Pancreas (tissue), 10 donors: ENCODE measurements around the gene PACSIN1. TPM values are rescaled to one million over a fixed set of nuclear protein-coding genes. Genes with fewer than 3 reads are reported as not detected.
A peak's percentile ranks its signal among the peaks of the same experiment; 100 is the strongest.

ENCODE experiments used
- ATAC-seq, 4 donors: fragments of 200-7000 bp; cut with Tn5 transposase; one replicate each; pipeline versions ENCODE4 v1.8.0 to v1.9.1; 2020; ENCODE audit warnings: mild to moderate bottlenecking in 4 of 4, moderate library complexity in 4 of 4
- DNase-seq, 6 donors: peaks; one replicate each; pipeline ENCODE4 v3.0.0-alpha.2; 2020
- FAIRE-seq: peaks from 2 replicates; lab custom pipeline; 2012; peaks lifted over from hg19 to GRCh38; lab: Jason Lieb, UNC
- H3K27ac ChIP-seq, 4 donors: fragments of 200-600 bp; sonication (generic); 1 replicate in 3 of 4; 2 replicates in 1 of 4; pipeline versions ENCODE4 v1.5.0 to v1.8.0; 2020
- H3K27me3 ChIP-seq, 4 donors: fragments of 200-600 bp; one replicate each; pipeline ENCODE4 v1.8.0; 2021
- H3K36me3 ChIP-seq, 3 donors: fragments of 200-600 bp; sonication (generic) in 1 of 3; one replicate each; pipeline versions ENCODE4 v1.5.0 to v1.8.0; 2020 to 2021
- H3K4me1 ChIP-seq, 3 donors: fragments of 200-600 bp; one replicate each; pipeline ENCODE4 v1.8.0; 2021
- H3K4me3 ChIP-seq, 4 donors: fragments of 200-600 bp; sonication (generic) in 2 of 4; one replicate each; pipeline versions ENCODE4 v1.5.0 to v1.8.0; 2020 to 2021
- H3K9me3 ChIP-seq, 4 donors: fragments of 200-600 bp; one replicate each; pipeline ENCODE4 v1.8.0; 2021
- WGBS, 2 donors: extraction: QIAGEN DNeasy Blood & Tissue Kit; methylation state at CpG; one replicate each; pipeline ENCODE4 v1.1.7; 2013; 5-methylcytosine and 5-hydroxymethylcytosine counted together
- intact Hi-C, 3 donors: fragments of 100-400 bp; cut with DNase I; formaldehyde crosslinking; loops; one replicate each; pipeline versions ENCODE4 v1.11.1 to v1.14.2; 2022
- polyA plus RNA-seq, 2 donors: library from polyadenylated mRNA; stranded (reverse); fragments of 200-250 nt; gene quantifications; one replicate each; pipeline ENCODE4 v1.2.3, GENCODE V29; 2013
- total RNA-seq, 6 donors: library from RNA; stranded (reverse); fragmentation: NEBNext Ultra II Directional in 4 of 6; extraction: Animal tissue kit (Norgen Biotek cat#: 25700) in 4 of 6; gene quantifications; one replicate each; pipeline versions ENCODE4 v1.2.1 to v1.2.4, GENCODE V29; 2021 to 2023
- TF ChIP-seq, protein P1 (sequence below), 4 donors: fragments of 200-600 bp; sonication (generic) in 3 of 4; IDR thresholded peaks; one replicate each; pipeline versions ENCODE4 v1.5.0 to v1.8.0; 2021; ENCODE audit warnings: antibody characterized with exemption in 4 of 4
- donor health status: healthy with polysubstance abuse.
- donor health status: DM: no; HTN: no; CAD: no; lungs with moderate emphysema.
- donor health status: DM: no; HTN: no; CAD: no.
- donor health status: control.
- donor health status: control.
- donor health status: Bipolar disorder and iron deficiency.
- donor health status: DM: yes; HTN: yes; CAD: no.
- donor health status: DM: no; HTN: no; CAD: no.
- donor health status: DM: no; HTN: no; CAD: no.
- donor health status: DM: yes; HTN: yes; CAD: no.

PACSIN1 gene
- total and polyA plus RNA-seq, 8 donors = 0.25 to 2.0 (median 0.71) TPM

DNA sequence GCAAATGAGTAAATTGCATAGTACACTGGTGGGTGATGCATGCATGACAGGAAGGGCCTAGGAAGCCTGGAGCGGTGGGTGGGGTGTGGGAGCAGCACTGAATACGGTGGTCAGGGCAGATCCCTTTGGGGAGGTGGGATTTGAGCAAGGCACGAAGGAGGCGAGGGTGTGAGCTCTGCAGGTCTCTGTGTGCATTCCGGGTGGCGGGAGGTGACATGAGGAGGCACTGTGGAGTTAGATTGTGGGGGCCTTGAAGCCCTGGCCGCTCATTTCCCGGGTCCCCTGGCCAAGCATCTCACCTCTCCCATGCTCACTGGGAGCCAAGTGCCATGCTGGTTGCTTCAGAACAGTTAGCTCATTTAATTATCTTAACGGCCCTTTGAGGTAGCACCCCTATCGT, 96.5 kb downstream of the PACSIN1 start:
- H3K4me3 ChIP-seq = no peak overlapping the region
- peak in 1 of 6 donors; percentile 34 for DNase-seq
- 74 to 83% methylated on average over 10 of the region's 10 CpGs for WGBS, 2 donors
- H3K4me1 ChIP-seq = no peaks in the 10 kb centered on the region
- no peaks in the 10 kb centered on the region for H3K36me3 ChIP-seq
- TF ChIP-seq, protein P1, sequence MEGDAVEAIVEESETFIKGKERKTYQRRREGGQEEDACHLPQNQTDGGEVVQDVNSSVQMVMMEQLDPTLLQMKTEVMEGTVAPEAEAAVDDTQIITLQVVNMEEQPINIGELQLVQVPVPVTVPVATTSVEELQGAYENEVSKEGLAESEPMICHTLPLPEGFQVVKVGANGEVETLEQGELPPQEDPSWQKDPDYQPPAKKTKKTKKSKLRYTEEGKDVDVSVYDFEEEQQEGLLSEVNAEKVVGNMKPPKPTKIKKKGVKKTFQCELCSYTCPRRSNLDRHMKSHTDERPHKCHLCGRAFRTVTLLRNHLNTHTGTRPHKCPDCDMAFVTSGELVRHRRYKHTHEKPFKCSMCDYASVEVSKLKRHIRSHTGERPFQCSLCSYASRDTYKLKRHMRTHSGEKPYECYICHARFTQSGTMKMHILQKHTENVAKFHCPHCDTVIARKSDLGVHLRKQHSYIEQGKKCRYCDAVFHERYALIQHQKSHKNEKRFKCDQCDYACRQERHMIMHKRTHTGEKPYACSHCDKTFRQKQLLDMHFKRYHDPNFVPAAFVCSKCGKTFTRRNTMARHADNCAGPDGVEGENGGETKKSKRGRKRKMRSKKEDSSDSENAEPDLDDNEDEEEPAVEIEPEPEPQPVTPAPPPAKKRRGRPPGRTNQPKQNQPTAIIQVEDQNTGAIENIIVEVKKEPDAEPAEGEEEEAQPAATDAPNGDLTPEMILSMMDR (IDR thresholded peaks at IDR 0.05) = no peak
- no peak for FAIRE-seq
- ATAC-seq = no peak
- no peaks in the 10 kb centered on the region for H3K9me3 ChIP-seq
- intact Hi-C loops = no loop called here
- H3K27ac ChIP-seq = no peak overlapping the region
- no peaks in the 10 kb centered on the region for H3K27me3 ChIP-seq

DNA sequence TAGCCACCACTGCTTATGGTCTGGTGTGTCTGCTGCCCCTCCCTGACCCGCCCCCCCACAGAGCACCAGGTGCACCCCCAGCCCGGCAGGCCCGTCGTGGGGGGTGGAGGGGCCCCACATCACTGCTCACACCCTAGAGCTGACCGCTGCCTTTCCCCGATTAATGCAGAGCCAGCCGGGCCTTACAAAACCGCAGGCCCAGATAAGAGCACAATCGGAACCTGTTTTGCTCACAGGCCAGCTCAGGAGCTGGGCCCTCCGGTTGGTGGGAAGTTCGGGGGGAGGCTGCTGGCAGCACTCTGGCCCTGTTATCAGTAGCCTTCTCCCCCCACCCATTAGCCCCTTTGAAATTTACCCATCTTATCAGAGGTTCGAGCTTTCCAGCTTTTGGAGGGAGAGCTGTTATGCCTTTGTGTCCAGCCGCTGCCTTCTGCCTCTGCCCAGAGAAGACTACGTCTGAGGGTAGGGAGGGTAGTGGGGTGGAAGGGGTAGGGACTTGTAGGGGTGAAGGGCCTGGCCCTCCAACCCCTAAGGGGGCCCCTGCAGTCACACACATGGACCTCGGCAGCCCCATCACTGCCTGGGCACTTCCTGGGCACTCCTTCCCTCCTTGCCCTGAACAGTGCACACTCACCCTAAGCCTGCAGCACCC, 97.1 kb downstream of the PACSIN1 start:
- Histone ChIP-seq H3K36me3 (no peaks in the 10 kb centered on the region), H3K27ac (no peak overlapping the region), H3K9me3 (no peaks in the 10 kb centered on the region), H3K27me3 (no peaks in the 10 kb centered on the region), H3K4me1 (no peaks in the 10 kb centered on the region), H3K4me3 (no peak overlapping the region)
- 51 to 53% methylated on average over 15 of the region's 15 CpGs for WGBS, 2 donors
- peak in 1 of 6 donors; percentile 24 for DNase-seq
- TF ChIP-seq, protein P1 (IDR thresholded peaks at IDR 0.05) = no peak
- FAIRE-seq = no peak
- ATAC-seq = peak in 2 of 4 donors; percentile 68 to 70
- intact Hi-C loops = no loop called here

DNA sequence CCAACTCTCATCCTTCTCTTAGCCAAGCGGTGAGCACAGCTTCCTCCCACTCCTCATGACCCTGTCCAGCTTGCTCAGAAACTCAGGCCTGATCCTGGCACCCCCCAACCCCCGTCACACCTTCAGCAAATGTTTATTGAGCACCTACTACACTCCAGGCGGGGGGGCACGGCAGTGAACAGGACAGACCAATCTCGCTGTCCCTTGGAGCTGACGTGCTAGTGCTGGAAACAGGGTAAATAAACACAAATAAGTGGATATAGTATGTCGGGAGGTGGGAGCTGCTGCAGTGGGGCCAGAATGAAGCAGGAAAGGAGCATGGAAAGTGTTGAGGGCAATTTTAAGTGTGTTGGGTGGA, 97.6 kb downstream of the PACSIN1 start:
- no peaks in the 10 kb centered on the region for H3K27me3 ChIP-seq
- intact Hi-C loops = no loop called here
- ATAC-seq = no peak
- peak in 1 of 6 donors; percentile 26 for DNase-seq
- H3K4me3 ChIP-seq = no peak overlapping the region
- no peak overlapping the region for H3K27ac ChIP-seq
- 74 to 76% methylated on average over 7 of the region's 7 CpGs for WGBS, 2 donors
- H3K4me1 ChIP-seq = no peaks in the 10 kb centered on the region
- FAIRE-seq = no peak
- no peaks in the 10 kb centered on the region for H3K9me3 ChIP-seq
- H3K36me3 ChIP-seq = no peaks in the 10 kb centered on the region
- TF ChIP-seq, protein P1 (IDR thresholded peaks at IDR 0.05) = no peak

DNA sequence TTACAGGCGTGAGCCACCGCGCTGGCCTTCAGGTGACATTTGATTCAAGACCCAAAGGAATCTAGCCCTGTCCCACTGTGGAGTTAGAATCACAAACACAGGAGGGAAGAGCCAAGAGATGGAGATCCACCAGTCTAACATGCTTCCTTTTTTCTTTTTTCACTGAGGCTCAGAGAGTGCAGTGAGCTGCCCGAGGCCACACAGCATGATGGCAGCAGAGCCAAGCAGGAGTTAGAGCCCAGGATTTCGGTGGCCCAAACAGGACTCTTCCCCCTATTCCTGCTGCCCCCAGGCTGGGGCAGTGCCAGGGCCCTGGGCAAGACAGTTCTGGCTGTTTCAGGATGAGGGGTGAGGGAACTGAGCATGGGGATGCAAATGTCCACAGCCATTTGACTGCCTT, 98.3 kb downstream of the PACSIN1 start:
- no peaks in the 10 kb centered on the region for H3K9me3 ChIP-seq
- DNase-seq (peak in 1 of 6 donors; percentile 22), FAIRE-seq (no peak), ATAC-seq (no peak)
- no peak overlapping the region for H3K27ac ChIP-seq
- intact Hi-C loops = no loop called here
- TF ChIP-seq, protein P1 (IDR thresholded peaks at IDR 0.05) = no peak
- WGBS, 2 donors = 90 to 96% methylated on average over 5 of the region's 5 CpGs
- H3K27me3 ChIP-seq = no peaks in the 10 kb centered on the region
- no peak overlapping the region for H3K4me3 ChIP-seq
- H3K36me3 ChIP-seq = no peaks in the 10 kb centered on the region
- no peaks in the 10 kb centered on the region for H3K4me1 ChIP-seq

DNA sequence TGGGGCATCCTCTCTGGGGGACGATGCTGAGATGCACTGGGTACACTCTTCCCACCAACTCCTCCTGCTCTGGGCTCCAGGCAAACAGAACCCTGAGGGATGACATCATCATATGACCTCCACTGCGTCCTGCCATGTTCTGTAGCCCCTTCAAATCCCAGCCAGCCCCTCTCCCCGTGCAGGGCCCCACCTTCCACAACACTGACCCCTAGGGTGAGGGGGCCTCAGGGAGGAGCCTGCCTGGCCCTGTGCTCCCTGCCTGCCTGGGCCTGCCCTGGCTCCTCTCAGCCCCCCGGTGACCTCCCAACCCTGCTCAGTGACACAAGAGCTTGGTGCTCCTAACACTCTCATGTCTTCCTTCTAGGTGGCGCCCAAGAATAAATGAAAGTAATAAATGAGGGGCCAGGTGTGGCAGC, 99.9 kb downstream of the PACSIN1 start:
- FAIRE-seq (no peak), ATAC-seq (no peak), DNase-seq (peak in 1 of 6 donors; percentile 34)
- no peak overlapping the region for H3K27ac ChIP-seq
- WGBS, 2 donors = 59 to 68% methylated on average over 5 of the region's 5 CpGs
- no peaks in the 10 kb centered on the region for H3K4me1 ChIP-seq
- no peak overlapping the region for H3K4me3 ChIP-seq
- H3K36me3 ChIP-seq = no peaks in the 10 kb centered on the region
- H3K27me3 ChIP-seq = no peaks in the 10 kb centered on the region
- intact Hi-C loops = no loop called here
- TF ChIP-seq, protein P1 (IDR thresholded peaks at IDR 0.05) = no peak
- H3K9me3 ChIP-seq = no peaks in the 10 kb centered on the region
